ENCODE results near the gene TOX3.

- TF ChIP-seq CTCF (IDR thresholded peaks at IDR 0.05) (no peak), EP300 (IDR thresholded peaks at IDR 0.05) (no peak)
Measured at GRCh38 chr16:52473096-52473495, 73.8 kb downstream of the TOX3 start.

All from gastroesophageal sphincter (tissue), 3 donors.